T47D (cell line): ENCODE measurements around the gene NCOA1.

Source experiments
- DNase-seq, 2 experiments: peaks; one replicate each; pipeline versions ENCODE4 v3.0.0 to v3.0.0-alpha.2; 2011 to 2012; ENCODE audit warnings: low read depth in 1 of 2, low spot score in 1 of 2
- JUND ChIP-seq: IDR thresholded peaks from 2 replicates; pipeline ENCODE4 v1.6.1; 2012; ENCODE audit warnings: low read depth
- in situ Hi-C: cut with HindIII; loops from 2 replicates; pipeline ENCODE4 v1.10.0; 2016; ENCODE audit warnings: low sequenced_read_pairs, low pct_unique_long_range_greater_than_20kb

Gene NCOA1

GRCh38 chr2:24725956-24726355 is 234.9 kb downstream of the NCOA1 start:
- no peak for DNase-seq
- no peak for TF ChIP-seq JUND
- in situ Hi-C loops = no loop called here

- in situ Hi-C loops = no loop called here
- no peak for TF ChIP-seq JUND
- DNase-seq = no peak
Observed at GRCh38 chr2:24730481-24730880, 239.4 kb downstream of the NCOA1 start.

- no peak for DNase-seq
- in situ Hi-C loops = no loop called here
- no peak for TF ChIP-seq JUND
Observed at GRCh38 chr2:24731040-24731439, 240.0 kb downstream of the NCOA1 start.

DNA sequence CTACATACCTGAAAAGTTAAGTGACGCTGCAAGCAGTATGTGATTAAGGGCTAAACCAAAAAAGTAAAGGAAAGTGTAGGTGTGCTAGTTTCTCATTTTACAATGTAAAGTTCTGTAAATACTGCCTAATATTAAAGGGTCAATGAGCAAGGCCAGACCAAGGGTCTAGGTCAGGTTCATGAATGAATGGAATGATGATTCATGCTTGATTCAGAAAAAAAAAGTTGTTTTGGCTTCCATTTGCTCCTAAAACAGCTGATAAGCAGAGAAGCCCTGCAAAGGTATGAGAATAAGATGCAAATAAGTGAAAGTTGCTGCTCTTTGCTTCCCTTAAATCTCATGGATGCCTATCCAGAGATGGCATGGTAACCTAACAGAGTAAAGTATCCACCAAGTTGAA is 240.9 kb downstream of the NCOA1 start:
- DNase-seq = no peak
- in situ Hi-C loops = no loop called here
- TF ChIP-seq JUND = no peak

DNA sequence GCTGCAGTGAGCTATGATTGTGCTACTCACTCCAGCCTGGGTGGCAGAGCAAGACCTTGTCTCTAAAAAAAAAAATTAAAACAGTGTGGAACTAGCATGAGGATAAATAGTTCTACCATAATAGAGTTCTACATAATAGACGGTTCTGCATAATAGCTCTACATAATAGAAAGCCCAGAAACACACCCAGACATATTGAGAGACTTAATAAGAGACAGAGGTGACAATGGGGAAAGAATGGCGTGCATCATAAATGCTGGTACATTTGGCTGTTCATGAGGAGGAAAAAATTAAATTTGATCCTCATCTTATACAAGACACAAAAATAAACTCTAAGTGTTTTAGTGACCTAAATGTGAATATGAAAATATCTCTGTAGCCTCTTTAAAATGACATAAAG is 243.7 kb downstream of the NCOA1 start:
- TF ChIP-seq JUND = no peak
- in situ Hi-C loops = no loop called here
- no peak for DNase-seq

DNA sequence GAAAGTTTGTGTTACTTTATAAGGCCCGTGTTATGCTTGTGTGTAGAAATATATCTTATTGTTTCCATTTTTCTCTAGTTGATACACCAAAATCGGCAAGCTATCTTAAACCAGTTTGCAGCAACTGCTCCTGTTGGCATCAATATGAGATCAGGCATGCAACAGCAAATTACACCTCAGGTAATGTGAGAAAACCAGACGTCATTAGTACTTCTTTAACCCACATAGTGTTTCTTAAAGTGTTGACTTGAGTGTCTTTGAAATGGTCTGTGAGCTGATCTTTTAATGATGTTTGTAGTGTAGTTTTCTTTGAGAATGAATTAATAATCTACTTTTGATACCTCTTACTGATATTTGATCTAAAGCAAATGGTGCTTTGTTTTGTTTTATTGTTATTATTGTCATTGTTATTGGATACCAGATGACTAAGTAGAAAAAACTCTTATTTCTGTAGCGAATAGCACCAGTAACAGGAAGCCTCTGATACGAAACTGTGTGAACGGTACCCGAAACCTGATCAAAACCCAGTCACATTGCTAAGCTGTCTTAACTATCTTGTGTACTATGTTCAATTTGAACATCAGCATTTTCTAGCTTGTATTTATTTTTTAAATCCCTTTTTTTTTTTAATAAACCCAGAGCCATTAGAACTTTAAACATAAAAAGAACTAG is 248.4 kb downstream of the NCOA1 start:
- TF ChIP-seq JUND = no peak
- no peak for DNase-seq
- in situ Hi-C loops = no loop called here

- no peak for TF ChIP-seq JUND
- DNase-seq = no peak
Observed at GRCh38 chr2:24740142-24740541, 249.1 kb downstream of the NCOA1 start.

GRCh38 chr2:24742730-24743129 is 251.7 kb downstream of the NCOA1 start:
- DNase-seq = no peak
- in situ Hi-C loops = no loop called here
- TF ChIP-seq JUND = no peak

More at GRCh38 chr2:24740142-24740541, 249.1 kb downstream of the NCOA1 start:
- in situ Hi-C loops = no loop called here

- no peak for DNase-seq
- in situ Hi-C loops = no loop called here
- no peak for TF ChIP-seq JUND
Observed at GRCh38 chr2:24743924-24744323, 252.9 kb downstream of the NCOA1 start.

DNA sequence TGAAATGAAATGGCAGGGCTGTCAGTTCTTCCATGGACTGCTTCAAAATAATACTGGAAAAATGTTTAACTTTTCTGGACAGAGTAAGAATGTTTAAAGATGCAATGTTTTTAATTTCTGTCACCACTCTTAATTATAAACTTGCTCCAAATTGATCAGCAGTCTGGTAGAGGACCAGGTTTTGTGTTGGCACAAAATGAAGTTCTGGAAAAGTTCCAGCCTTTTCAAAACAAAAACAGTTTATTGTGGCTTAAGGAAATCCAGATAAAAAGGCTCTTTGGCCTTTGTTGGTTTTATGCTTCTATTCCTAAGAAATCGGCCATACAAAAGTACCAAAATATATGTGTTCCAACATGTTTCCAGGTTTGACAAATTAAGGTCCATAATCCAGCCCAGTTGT is 253.3 kb downstream of the NCOA1 start:
- no peak for TF ChIP-seq JUND
- in situ Hi-C loops = no loop called here
- DNase-seq = no peak

- in situ Hi-C loops = no loop called here
- TF ChIP-seq JUND = no peak
- DNase-seq = no peak
Observed at GRCh38 chr2:24745825-24746224, 254.8 kb downstream of the NCOA1 start.

- TF ChIP-seq JUND = no peak
- in situ Hi-C loops = no loop called here
- no peak for DNase-seq
Observed at GRCh38 chr2:24747299-24747698, 256.2 kb downstream of the NCOA1 start.

- peak in 1 of 2 experiments; percentile 2 for DNase-seq
- in situ Hi-C loops = no loop called here
- no peak for TF ChIP-seq JUND
Observed at GRCh38 chr2:24749069-24749691, 258.1 kb downstream of the NCOA1 start.
